HFF-Myc (cell line): Measurements from ENCODE around the gene SIRT6.

Source experiments
- DNase-seq: peaks from one replicate; pipeline ENCODE4 v3.0.0-alpha.2; 2011; ENCODE audit warnings: low read depth; ENCODE audit errors: extremely low read depth
- H3K4me3 ChIP-seq: replicated peaks from 2 replicates; pipeline ENCODE4 v1.5.1; 2011; ENCODE audit warnings: low read depth, mild to moderate bottlenecking, control low read depth, low read length
- TF ChIP-seq, protein P1 (sequence below): IDR thresholded peaks from 2 replicates; pipeline ENCODE4 v1.5.1; 2012; ENCODE audit warnings: mild to moderate bottlenecking, low read depth, low read length, control low read depth; ENCODE audit errors: missing control alignments

The SIRT6 gene

GRCh38 chr19:4183967-4184717 is 1.8 kb upstream of the SIRT6 start:
- DNase-seq = no peak
- H3K4me3 ChIP-seq = no peak overlapping the region
- TF ChIP-seq, protein P1, sequence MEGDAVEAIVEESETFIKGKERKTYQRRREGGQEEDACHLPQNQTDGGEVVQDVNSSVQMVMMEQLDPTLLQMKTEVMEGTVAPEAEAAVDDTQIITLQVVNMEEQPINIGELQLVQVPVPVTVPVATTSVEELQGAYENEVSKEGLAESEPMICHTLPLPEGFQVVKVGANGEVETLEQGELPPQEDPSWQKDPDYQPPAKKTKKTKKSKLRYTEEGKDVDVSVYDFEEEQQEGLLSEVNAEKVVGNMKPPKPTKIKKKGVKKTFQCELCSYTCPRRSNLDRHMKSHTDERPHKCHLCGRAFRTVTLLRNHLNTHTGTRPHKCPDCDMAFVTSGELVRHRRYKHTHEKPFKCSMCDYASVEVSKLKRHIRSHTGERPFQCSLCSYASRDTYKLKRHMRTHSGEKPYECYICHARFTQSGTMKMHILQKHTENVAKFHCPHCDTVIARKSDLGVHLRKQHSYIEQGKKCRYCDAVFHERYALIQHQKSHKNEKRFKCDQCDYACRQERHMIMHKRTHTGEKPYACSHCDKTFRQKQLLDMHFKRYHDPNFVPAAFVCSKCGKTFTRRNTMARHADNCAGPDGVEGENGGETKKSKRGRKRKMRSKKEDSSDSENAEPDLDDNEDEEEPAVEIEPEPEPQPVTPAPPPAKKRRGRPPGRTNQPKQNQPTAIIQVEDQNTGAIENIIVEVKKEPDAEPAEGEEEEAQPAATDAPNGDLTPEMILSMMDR = no peak

DNA sequence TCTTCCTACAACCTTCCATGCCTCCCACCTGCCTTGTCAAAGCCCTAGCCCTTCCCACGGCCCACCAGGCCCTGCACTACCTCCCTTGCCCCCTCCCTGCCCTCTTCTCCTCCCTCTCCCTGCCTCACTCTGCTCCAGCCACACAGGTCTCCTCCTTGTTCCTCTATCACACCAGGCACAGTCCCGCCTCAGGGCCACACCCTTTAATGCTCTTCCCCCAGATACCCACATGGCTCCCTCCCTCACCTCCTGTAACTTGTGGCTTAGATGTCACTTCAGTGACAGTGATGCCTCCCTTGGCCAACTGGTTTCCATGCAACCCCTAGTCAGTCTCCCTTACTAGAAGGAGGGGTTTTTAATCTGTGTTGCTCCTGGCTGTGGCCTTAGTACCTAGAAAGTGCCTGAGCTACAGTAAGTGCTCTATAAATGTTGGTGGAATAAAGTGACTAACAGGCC is 1.3 kb downstream of the SIRT6 start:
- TF ChIP-seq, protein P1 = no peak
- DNase-seq = no peak
- H3K4me3 ChIP-seq = peak overlapping the region; percentile 73

DNA sequence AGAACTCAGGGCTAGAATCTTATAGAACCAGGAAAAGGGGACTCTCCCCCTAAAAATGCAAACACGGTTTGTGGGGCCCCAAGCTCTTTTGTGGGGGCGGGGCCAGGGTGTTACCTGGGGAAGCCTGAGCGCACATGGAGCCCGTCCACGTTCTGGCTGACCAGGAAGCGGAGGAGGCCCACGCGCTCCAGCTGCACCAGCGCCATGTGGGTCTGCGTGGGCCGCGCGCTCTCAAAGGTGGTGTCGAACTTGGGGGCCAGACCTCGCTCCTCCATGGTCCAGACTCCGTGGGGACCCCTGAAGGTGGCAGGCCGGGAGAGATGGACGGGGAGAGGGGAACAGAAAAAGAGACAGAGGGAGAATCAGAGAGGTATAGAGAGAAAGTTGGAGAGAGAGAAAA is 3.4 kb downstream of the SIRT6 start:
- no peak for DNase-seq
- H3K4me3 ChIP-seq = no peak overlapping the region
- TF ChIP-seq, protein P1 = no peak

DNA sequence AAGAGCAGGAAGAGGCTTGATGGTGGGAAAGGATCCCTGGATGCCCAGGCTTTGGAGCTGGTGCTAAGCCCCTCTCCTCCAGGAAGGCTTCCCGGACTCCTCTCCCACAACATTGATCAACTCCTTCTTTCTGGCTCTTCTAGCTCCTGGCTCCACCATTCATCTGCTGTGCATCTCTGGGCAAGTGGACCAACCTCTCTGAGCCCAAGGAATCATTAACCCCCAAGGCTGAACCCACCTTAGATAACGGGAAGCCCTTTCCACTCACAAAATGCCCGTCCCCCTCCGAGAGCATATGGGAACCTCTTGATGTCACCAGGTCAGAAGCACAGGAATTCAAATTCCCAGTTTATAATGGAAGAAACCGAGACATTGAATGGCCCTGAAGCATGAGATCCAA is 5.2 kb downstream of the SIRT6 start:
- no peak overlapping the region for H3K4me3 ChIP-seq
- no peak for DNase-seq
- TF ChIP-seq, protein P1 = no peak

GRCh38 chr19:4175669-4175931 is 6.8 kb downstream of the SIRT6 start:
- no peak for DNase-seq
- no peak overlapping the region for H3K4me3 ChIP-seq
- TF ChIP-seq, protein P1 = no peak

GRCh38 chr19:4174895-4175668 is 7.3 kb downstream of the SIRT6 start:
- TF ChIP-seq, protein P1 = no peak
- DNase-seq = no peak
- H3K4me3 ChIP-seq = no peak overlapping the region
